ENCODE measurements around the gene SFT2D3. TPM values are rescaled to one million over a fixed set of nuclear protein-coding genes. Genes with fewer than 3 reads are reported as not detected.

SFT2D3 gene
- total and polyA plus RNA-seq, 10 donors, result 3.7 to 13.2 (median 8.9) TPM

- no peak for DNase-seq
- TF ChIP-seq CTCF (IDR thresholded peaks at IDR 0.05 in 8 of 11, conservative IDR thresholded peaks at IDR 0.05 in 3 of 11), result no peak
- no peak for TF ChIP-seq POLR2AphosphoS5 (IDR thresholded peaks at IDR 0.05)
- no peak for TF ChIP-seq POLR2A (IDR thresholded peaks at IDR 0.05)
- H3K4me1 ChIP-seq, result peaks cover 4 to 61% (median 39%) of the 10 kb centered on the region in 6 donors
- no peaks in the 10 kb centered on the region for H3K9me3 ChIP-seq
- intact Hi-C loops (cut with DNase I; ENCODE audit: low total_unique reads), result no loop called here
- 66 to 84% (median 75%) methylated on average over 17 of the region's 17 CpGs for WGBS, 5 donors
- H3K27me3 ChIP-seq (replicated peaks in 1 of 7), result peaks cover 0 to 69% (median 23%) of the 10 kb centered on the region in 7 donors
- peak overlapping the region; percentile 42 to 78 (median 62) for H3K4me3 ChIP-seq
- H3K36me3 ChIP-seq, result no peaks in the 10 kb centered on the region
- peak overlapping the region; percentile 63 to 90 (median 86) for H3K27ac ChIP-seq
Observed at GRCh38 chr2:127673291-127674069, 27.8 kb upstream of the SFT2D3 start.

DNA sequence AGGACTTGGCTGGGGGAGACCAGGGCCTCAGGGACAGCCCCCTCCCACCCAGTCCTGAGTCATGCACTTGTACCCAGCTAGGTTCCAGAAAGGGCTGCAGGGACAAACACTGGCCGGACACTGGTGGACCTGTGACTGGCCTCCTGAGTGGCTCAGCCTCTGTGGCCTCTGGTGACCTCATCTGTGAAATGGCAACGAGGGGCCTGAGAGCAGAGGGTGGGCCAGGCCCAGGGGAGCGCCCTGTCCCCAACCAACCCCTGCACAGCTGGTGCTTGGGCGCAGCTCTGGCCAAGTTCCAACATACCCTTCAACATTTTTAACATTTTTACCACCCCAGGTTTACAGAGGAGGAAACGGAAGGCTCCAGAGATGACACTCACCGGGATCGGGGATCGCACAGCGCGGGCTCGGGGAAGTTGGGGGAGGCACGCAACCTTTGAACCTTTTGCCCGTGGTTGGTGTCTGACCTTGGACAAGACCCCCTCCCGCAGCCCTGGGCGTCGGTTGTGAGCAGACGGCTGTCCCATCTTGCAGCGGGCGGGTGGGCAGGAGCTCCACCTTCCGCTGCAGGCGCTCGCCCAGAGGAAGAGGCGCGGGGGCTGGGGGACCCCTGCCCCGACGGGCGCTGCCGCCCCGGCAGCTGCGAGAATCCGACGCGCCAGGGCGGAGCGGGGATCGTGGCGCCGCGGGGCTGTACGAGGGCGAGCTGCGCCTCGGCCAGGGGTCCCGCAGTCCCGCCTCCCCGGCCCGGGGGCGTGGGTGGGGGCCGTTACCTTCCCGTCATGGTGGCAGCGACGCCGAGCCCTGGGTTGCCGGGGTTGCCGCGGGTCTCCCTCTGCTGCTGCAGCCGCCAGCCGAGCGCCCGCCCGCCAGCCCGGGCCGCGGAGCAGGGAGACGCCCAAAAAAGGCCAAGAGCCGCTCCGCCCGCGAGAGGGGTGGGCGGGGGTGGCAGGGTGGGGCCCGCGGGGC lies 26.8 kb upstream of the SFT2D3 start:
- H3K4me3 ChIP-seq, result peak overlapping the region; percentile 42 to 78 (median 62)
- WGBS, 5 donors, result 6 to 14% (median 9%) methylated on average over 27 to 72 of the region's 72 CpGs
- peaks cover 4 to 61% (median 39%) of the 10 kb centered on the region in 6 donors for H3K4me1 ChIP-seq
- no peaks in the 10 kb centered on the region for H3K36me3 ChIP-seq
- peak; percentile 80 for DNase-seq
- H3K9me3 ChIP-seq, result no peaks in the 10 kb centered on the region
- peaks cover 0 to 69% (median 23%) of the 10 kb centered on the region in 7 donors for H3K27me3 ChIP-seq (replicated peaks in 1 of 7)
- peak overlapping the region; percentile 63 to 90 (median 86) for H3K27ac ChIP-seq
- intact Hi-C loops (cut with DNase I; ENCODE audit: low total_unique reads), result no loop called here
- no peak for TF ChIP-seq POLR2A (IDR thresholded peaks at IDR 0.05)
- TF ChIP-seq CTCF (IDR thresholded peaks at IDR 0.05 in 8 of 11, conservative IDR thresholded peaks at IDR 0.05 in 3 of 11), result no peak
- peak in 2 of 3 donors; percentile 41 to 53 for TF ChIP-seq POLR2AphosphoS5 (IDR thresholded peaks at IDR 0.05)

DNA sequence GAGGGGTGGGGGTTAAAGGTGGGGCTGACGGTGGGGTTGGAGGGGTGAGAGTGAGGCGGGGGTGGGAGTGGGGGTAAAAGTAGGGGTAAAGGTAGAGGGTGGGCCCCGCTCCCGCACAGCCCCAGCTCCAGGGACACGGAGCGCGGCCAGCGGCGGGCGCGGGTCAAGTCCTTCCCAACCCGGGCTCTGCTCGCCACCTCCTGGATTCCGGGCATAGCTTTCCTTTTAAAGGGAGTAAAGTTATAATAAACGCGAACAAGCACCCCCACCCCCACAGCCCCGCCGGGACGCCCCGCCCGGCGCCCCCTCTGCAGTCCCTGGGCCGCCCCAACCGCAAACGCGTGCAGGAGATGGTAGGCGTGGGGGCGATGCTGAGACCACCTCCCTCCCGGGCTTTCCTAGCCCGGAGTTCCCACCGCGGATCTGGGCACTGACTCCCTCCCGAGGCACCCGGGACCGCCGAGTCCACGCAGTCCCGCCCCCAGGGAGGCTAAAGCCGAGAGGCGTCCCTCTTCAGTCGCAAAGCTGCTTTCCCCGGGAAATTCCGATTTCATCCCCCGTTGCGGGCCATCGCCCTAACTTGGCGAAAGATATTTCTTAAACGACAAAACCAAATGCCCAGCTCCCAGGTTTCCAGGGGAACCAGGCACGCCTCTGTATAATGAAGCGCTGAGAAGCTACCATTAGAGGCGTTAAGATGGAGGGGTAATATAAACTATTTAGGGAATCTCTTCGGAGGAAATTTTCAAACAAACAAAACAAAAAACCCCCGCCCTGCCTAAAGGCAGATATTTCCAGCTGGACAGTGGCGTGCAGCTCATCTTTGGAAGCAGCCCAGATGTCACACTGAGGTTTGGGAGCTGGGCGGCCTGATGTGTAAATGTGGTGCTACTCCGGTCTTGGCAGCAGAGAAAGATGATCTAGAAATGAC lies 25.7 kb upstream of the SFT2D3 start, which contains the start of gene LIMS2:
Gene LIMS2 (minus strand): TSS at position 200 of the 931 bp plus-strand sequence. CDS start 506 bp downstream, outside the sequence.
- no peaks in the 10 kb centered on the region for H3K9me3 ChIP-seq
- WGBS, 5 donors, result 7 to 13% (median 10%) methylated on average over 32 to 56 of the region's 56 CpGs
- no peaks in the 10 kb centered on the region for H3K36me3 ChIP-seq
- DNase-seq, result peak; percentile 78
- intact Hi-C loops (cut with DNase I; ENCODE audit: low total_unique reads), result no loop called here
- H3K4me3 ChIP-seq, result peak within 1 kb of the TSS; percentile 45 to 78 (median 62)
- H3K27ac ChIP-seq, result peak within 1 kb of the TSS; percentile 63 to 90 (median 86)
- H3K27me3 ChIP-seq (replicated peaks in 1 of 7), result peaks cover 0 to 69% (median 23%) of the 10 kb centered on the region in 7 donors
- peak in 2 of 11 experiments; percentile 14 to 16 for TF ChIP-seq CTCF (IDR thresholded peaks at IDR 0.05 in 8 of 11, conservative IDR thresholded peaks at IDR 0.05 in 3 of 11)
- TF ChIP-seq POLR2AphosphoS5 (IDR thresholded peaks at IDR 0.05), result peak; percentile 19 to 65 (median 56)
- TF ChIP-seq POLR2A (IDR thresholded peaks at IDR 0.05), result no peak
- peaks cover 4 to 65% (median 40%) of the 10 kb centered on the region in 6 donors for H3K4me1 ChIP-seq
